Psoas muscle (tissue), 8 donors: ENCODE measurements around the gene GEN1. TPM values are rescaled to one million over a fixed set of nuclear protein-coding genes. Genes with fewer than 3 reads are reported as not detected.

Experiments used
- ATAC-seq, 4 donors: fragments of 200-7000 bp; cut with Tn5 transposase; one replicate each; pipeline ENCODE4 v1.9.1; 2020; ENCODE audit warnings: moderate library complexity in 3 of 4, mild to moderate bottlenecking in 2 of 4
- DNase-seq, 2 donors: peaks; one replicate each; pipeline ENCODE4 v3.0.0-alpha.2; 2020
- H3K27ac ChIP-seq: fragments of 200-600 bp; one replicate; pipeline ENCODE4 v1.8.0; 2022
- H3K27me3 ChIP-seq, 3 donors: fragments of 200-600 bp in 1 of 3; one replicate each; pipeline versions ENCODE4 v1.6.1 to v1.8.0; 2013 to 2022; ENCODE audit warnings: low read length in 2 of 3, mild to moderate bottlenecking in 2 of 3, moderate library complexity in 1 of 3; ENCODE audit not compliant: insufficient read depth in 3 of 3
- H3K36me3 ChIP-seq, 2 donors: fragments of 200-600 bp in 1 of 2; one replicate each; pipeline versions ENCODE4 v1.6.1 to v1.8.0; 2013 to 2022; ENCODE audit warnings: low read depth in 1 of 2, mild to moderate bottlenecking in 1 of 2, moderate library complexity in 1 of 2; ENCODE audit not compliant: insufficient read depth in 1 of 2
- H3K4me1 ChIP-seq: fragments of 200-600 bp; one replicate; pipeline ENCODE4 v1.8.0; 2022
- H3K4me3 ChIP-seq: fragments of 200-600 bp; one replicate; pipeline ENCODE4 v1.8.0; 2022; ENCODE audit warnings: mild to moderate bottlenecking
- H3K9me3 ChIP-seq: fragments of 200-600 bp; one replicate; pipeline ENCODE4 v1.8.0; 2022
- CTCF ChIP-seq: fragments of 200-600 bp; IDR thresholded peaks from one replicate; pipeline ENCODE4 v1.8.0; 2022; ENCODE audit warnings: antibody characterized with exemption
- WGBS, 3 donors: extraction: QIAGEN DNeasy Blood & Tissue Kit; methylation state at CpG; one replicate each; pipeline versions ENCODE4 v1.1.6 to v1.1.7; 2013; 5-methylcytosine and 5-hydroxymethylcytosine counted together
- intact Hi-C, 2 donors: fragments of 100-400 bp; cut with DNase I; formaldehyde crosslinking; loops; one replicate each; pipeline versions ENCODE4 v1.11.0 to v1.14.2; 2022
- polyA plus RNA-seq, 3 donors: library from polyadenylated mRNA; stranded (reverse); fragments of 200-250 nt; gene quantifications; one replicate each; pipeline ENCODE4 v1.2.3, GENCODE V29; 2013
- total RNA-seq, 4 donors: library from RNA; stranded (reverse); fragmentation: NEBNext Ultra II Directional in 2 of 4; extraction: Animal tissue kit (Norgen Biotek cat#: 25700) in 2 of 4; gene quantifications; one replicate each; pipeline versions ENCODE4 v1.2.1 to v1.2.4, GENCODE V29; 2021 to 2023
- donor health status: healthy with polysubstance abuse.
- donor health status: DM: no; HTN: no; CAD: no; lungs with moderate emphysema.
- donor health status: Bipolar disorder and iron deficiency.
- donor health status: healthy.
- donor health status: DM: yes; HTN: yes; CAD: no.
- donor health status: DM: no; HTN: no; CAD: no.
- donor health status: DM: no; HTN: no; CAD: no.
- donor health status: DM: yes; HTN: yes; CAD: no.

Gene GEN1
- total and polyA plus RNA-seq, 7 donors, result 0.51 to 3.0 (median 1.3) TPM

GRCh38 chr2:17762451-17762850, 8.5 kb downstream of the GEN1 start:
- Histone ChIP-seq H3K27ac (no peak overlapping the region), H3K4me3 (no peak overlapping the region), H3K9me3 (no peaks in the 10 kb centered on the region), H3K27me3 (no peaks in the 10 kb centered on the region), H3K4me1 (no peaks in the 10 kb centered on the region), H3K36me3 (no peaks in the 10 kb centered on the region)
- no peak for ATAC-seq
- intact Hi-C loops, result no loop called here
- DNase-seq, result no peak
- 95 to 100% (median 98%) methylated on average over 1 of the region's 1 CpG for WGBS, 3 donors
- TF ChIP-seq CTCF, result no peak

- Histone ChIP-seq H3K27me3 (no peaks in the 10 kb centered on the region), H3K27ac (no peak overlapping the region), H3K4me3 (no peak overlapping the region), H3K9me3 (no peaks in the 10 kb centered on the region), H3K36me3 (no peaks in the 10 kb centered on the region), H3K4me1 (no peaks in the 10 kb centered on the region)
- intact Hi-C loops, result no loop called here
- ATAC-seq, result no peak
- no peak for DNase-seq
- 69 to 87% (median 76%) methylated on average over 10 of the region's 10 CpGs for WGBS, 3 donors
- no peak for TF ChIP-seq CTCF
Observed at GRCh38 chr2:17763641-17764333, 9.8 kb downstream of the GEN1 start.

- DNase-seq (no peak), ATAC-seq (no peak)
- intact Hi-C loops, result no loop called here
- Histone ChIP-seq H3K4me1 (no peaks in the 10 kb centered on the region), H3K27me3 (no peaks in the 10 kb centered on the region), H3K9me3 (no peaks in the 10 kb centered on the region), H3K27ac (no peak overlapping the region), H3K4me3 (no peak overlapping the region), H3K36me3 (no peaks in the 10 kb centered on the region)
- no peak for TF ChIP-seq CTCF
- WGBS, 3 donors, result 75 to 87% (median 76%) methylated on average over 2 of the region's 2 CpGs
Observed at GRCh38 chr2:17765398-17765797, 11.5 kb downstream of the GEN1 start.

GRCh38 chr2:17768894-17769293, 15.0 kb downstream of the GEN1 start:
- peaks cover 5% of the 10 kb centered on the region for H3K4me1 ChIP-seq
- H3K36me3 ChIP-seq, result no peaks in the 10 kb centered on the region
- no peak overlapping the region for H3K4me3 ChIP-seq
- TF ChIP-seq CTCF, result no peak
- 95 to 98% (median 96%) methylated on average over 4 of the region's 4 CpGs for WGBS, 3 donors
- no peak for DNase-seq
- intact Hi-C loops, result no loop called here
- no peak for ATAC-seq
- no peaks in the 10 kb centered on the region for H3K9me3 ChIP-seq
- H3K27me3 ChIP-seq, result no peaks in the 10 kb centered on the region
- no peak overlapping the region for H3K27ac ChIP-seq

GRCh38 chr2:17771956-17772355, 18.0 kb downstream of the GEN1 start:
- WGBS, 3 donors, result 28 to 52% (median 29%) methylated on average over 2 of the region's 2 CpGs
- peak in 3 of 4 donors; percentile 65 to 96 (median 75) for ATAC-seq
- H3K4me3 ChIP-seq, result peak overlapping the region; percentile 14
- no peak for TF ChIP-seq CTCF
- peak overlapping the region; percentile 31 for H3K27ac ChIP-seq
- no peaks in the 10 kb centered on the region for H3K27me3 ChIP-seq
- H3K4me1 ChIP-seq, result peaks cover 5% of the 10 kb centered on the region
- intact Hi-C loops, result no loop called here
- no peaks in the 10 kb centered on the region for H3K36me3 ChIP-seq
- H3K9me3 ChIP-seq, result no peaks in the 10 kb centered on the region
- no peak for DNase-seq
